AML-193 (cell line): ENCODE results near the gene ADAMTS18.
"Not testable (repeated sequence)": the region's sequence is repeated elsewhere in the genome, so short reads cannot be mapped to it uniquely, and the experiment has no call there.

ENCODE experiments used
- DNase-seq, 2 experiments: peaks; one replicate each; lab custom pipeline; 2025; lab: John Stamatoyannopoulos, UW

Gene ADAMTS18

DNA sequence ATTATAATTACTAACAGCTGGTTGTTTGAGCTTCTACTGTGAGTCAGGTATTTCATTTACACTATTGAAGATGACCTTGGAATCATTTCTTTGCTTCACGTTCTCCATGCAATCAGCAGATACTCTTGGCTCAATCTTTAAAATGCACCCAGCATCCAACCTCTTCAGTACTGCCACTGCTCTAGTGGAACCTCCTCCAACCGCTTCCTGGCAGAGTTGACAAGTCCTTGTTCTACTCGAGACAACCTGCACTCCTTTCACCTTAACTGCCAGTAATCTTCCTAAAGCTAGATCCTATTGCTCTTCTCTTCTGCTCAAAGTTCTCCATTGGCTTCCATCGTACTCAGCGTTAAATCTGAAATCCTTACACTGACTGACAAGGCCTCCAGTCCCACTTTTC lies 149.2 kb downstream of the ADAMTS18 start:
- no peak for DNase-seq

DNA sequence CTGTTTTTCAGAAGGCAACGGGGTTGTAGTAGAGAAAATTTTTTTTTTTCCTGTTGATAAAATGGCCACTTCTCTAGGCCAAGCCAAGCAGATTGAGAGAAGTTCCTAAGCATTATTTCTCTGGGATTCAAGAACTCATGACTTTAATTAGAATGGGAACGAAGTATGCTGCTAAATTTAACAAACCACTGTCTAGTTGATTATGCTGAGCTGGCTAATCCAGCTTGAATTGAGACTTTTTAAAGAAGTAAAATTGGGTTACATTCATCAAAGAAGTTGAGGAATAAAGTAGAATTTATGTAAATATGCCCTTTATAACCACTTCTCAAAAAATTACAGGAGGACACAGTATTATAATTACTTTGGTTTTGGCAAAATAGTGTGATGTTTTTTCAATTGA lies 152.5 kb downstream of the ADAMTS18 start:
- no peak for DNase-seq

DNA sequence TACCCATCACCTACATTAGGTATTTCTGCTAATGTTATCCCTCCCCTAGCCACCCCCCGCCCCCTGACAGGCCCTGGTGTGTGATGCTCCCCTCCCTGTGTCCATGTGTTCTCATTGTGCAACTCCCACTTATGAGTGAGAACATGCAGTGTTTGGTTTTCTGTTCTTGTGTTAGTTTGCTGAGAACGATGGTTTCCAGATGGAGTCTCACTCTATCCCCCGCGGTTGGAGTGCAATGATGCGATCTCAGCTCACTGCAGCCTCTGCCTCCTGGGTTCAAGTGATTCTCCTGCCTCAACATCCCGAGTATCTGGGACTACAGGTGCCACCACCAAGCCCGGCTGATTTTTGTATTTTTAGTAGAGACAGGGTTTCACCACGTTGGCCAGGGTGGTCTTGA lies 155.5 kb downstream of the ADAMTS18 start:
- not testable (repeated sequence) for DNase-seq

DNA sequence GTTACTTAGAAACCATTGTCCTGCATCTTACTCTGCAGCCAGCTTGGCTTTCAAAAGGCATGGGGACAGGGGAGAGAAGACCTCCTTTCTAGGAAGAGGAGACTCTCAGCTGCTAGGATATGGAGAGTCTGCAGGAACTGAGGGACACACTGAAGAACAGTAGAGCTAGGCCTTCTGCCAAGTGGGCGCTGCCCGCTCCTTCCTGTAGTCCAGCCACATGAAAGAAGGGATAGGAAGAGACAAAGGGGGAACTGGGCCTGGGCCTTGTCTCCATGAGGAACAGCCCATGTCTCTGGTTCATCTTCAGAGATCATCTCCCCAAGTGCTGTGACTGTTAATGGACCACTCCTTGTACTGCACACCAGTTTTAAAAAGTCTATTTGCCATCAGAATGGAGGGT lies 157.3 kb downstream of the ADAMTS18 start:
- no peak for DNase-seq

DNA sequence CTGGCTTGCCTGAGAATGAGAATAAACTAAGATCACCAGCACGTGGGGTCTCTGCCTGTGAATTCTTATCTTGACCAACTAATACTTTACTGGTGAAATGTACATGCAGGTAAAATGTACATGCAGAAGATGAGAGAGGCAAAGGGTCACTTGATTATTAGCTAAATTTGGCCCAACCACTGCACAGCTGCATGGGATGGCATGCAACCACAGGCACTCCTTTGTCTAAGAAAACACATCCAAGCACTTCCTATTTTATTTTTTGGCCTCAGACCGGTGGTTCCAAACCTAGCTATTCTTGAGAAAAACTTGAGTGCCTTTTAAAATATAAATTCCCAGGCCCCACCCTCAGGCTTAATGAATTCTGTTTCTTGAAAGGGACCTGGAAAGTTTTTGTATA lies 157.7 kb downstream of the ADAMTS18 start:
- no peak for DNase-seq

DNA sequence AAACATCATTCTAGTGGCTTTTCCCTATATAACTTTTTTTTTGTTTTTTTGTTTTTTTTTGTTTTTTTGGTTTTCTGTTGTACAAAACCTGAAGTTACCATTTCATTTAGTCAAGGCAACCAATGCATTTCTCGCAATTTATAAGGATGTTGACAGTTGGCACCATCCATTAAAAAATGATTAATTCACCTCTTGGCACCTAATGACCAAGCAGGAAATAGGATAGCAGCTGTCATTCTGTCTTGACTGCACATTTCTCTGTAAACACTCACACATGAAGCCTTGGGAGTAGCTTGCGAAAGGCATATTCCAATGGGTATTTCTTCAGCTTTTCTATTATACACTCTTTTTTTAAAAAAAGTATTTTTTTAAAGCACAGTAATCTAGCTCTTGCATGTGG lies 158.2 kb downstream of the ADAMTS18 start:
- DNase-seq = no peak

DNA sequence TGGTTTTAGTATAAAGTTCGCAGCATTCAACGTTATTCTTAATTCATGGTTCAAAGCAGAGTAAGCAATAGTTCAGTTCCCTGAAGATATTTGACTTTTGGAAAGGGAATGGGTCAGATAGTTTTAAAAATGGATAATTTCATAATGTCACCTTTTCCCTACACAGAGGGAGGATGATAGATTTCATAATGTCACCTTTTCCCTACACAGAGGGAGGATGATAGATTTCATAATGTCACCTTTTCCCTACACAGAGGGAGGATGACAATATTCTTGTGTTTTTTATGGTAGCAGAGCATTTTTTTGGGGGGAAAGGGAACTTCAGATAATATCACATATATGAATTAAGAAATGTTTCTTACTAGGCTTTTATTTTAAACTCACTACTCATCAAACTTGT lies 159.5 kb downstream of the ADAMTS18 start:
- DNase-seq = not testable (repeated sequence)

DNA sequence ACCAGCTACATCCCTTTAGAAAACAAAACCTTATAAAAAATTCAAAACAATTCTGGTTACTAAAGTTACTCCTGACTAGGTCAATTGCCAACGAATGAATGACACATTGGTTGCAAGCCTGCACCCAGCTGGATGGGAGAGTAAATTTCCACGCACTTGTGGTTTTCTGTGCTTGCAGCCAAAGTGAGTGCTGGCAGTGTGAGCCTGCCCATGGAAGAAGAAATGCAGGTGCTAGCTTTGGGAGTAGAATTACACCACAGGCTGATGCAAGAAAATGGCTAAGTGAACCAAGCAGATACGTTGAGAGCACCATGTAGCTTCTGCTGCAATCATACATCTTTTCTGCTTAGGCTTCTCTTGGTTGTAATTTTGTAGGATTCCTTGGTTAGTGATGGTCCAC lies 161.0 kb downstream of the ADAMTS18 start:
- DNase-seq = no peak

DNA sequence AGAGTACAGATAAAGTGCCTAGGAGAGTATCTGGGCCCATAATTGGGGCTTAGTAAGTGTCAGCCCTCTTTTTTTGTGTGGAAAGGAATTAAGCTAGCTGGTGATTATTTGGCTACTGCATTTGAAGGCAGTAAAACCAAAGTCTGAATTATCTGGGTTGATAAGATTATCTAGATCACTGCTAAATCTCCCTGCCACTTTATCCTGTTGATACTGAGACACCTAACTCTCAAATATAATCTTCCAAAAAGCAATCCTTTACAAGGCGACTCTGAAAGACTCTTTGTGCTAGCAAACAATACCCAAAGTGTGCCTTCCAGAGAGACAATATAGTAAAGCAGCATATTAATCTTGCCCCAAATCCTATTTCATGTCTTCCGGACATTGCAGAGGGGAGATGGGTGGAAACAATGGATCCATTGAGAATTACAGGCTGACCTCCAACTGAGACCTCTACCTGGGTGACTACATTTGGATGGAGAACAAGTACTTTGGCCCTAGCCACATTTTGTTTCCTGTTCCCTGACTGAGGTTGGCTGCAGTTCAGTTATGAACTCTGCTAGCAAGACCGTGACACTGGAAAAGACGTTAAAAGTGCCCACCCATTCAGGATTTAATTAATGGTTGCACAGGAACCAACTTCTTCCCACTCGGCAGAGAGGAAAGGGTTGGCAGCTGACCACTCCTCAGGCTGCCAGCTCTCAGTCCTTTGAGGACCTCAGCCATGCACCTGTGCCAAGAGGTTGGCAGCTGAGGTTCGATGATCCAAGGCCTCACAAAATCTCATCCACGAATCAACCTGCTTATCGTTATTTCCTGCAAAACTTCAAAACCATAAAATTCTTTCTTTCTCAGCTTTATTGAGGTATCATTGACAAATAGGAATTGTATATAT lies 163.1 kb downstream of the ADAMTS18 start:
- no peak for DNase-seq

DNA sequence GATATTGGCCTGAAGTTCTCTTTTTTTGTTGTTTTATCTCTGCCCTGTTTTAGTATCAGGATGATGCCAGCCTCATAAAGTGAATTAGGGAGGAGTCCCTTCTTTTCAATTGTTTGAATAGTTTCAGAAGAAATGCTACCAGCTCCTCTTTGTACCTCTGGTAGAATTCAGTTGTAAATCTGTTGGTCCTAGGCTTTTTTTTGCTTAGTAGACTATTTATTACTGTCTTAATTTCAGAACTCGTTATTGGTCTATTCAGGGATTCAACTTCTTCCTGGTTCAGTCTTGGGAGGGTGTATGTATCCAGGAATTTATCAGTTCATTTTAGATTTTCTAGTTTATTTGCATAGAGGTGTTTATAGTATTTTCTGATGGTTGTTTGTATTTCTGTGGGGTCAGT lies 168.6 kb downstream of the ADAMTS18 start:
- not testable (repeated sequence) for DNase-seq

DNA sequence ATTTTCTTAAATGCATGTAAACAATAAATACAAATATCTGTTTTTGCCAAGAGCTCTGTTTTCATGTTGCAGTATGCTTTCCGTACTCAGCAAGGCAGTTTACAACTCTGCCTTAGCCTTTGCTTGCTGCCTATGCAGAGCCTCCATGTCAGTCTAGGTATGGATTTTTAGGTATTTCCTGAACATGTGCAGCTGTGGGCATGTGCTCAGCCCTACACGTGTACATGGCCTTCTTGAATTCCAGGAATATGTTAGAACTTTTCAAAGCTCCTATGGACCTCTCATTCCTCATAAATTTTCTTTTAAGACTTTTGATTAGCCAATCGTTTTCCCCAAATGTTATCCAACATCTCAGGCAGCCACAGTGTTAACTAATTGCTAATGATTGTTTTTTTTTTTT lies 171.9 kb downstream of the ADAMTS18 start:
- no peak for DNase-seq

DNA sequence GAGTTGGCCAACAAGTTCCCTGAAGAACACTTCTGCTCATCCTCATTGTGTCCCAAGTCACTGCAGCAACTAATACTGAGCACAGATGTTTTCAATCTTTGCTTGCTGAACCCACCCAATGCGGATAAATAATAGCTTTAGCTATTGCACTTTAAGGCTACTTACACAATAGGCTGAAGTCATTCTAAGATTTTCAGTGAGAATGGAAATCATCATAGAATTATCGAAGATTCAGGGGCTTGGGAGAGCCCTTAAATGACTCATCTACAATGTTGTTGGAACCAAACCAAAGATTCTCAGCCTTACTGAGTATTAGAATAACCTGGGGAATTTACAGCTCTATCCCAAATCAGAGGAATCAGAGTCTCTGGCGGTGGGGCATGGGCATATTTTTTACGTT lies 184.4 kb downstream of the ADAMTS18 start:
- no peak for DNase-seq

DNA sequence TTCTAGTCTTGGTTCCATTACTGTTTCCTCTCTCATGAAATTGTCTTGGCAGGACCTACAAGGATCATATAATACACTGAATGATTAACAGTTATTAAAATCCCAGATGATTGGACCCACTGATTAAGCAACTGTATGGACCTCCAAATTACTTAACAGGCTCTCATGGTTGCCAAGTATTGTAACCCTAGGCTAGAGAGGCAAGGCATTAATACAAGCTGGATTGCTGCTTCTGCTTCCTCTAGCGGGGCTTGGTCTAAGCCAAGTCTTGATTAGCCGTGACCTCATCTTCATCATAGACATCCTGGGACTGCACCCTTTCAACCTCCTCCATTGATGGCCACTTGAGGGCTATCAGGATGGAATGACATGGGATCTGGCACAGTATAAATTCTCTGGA lies 188.7 kb downstream of the ADAMTS18 start:
- no peak for DNase-seq

DNA sequence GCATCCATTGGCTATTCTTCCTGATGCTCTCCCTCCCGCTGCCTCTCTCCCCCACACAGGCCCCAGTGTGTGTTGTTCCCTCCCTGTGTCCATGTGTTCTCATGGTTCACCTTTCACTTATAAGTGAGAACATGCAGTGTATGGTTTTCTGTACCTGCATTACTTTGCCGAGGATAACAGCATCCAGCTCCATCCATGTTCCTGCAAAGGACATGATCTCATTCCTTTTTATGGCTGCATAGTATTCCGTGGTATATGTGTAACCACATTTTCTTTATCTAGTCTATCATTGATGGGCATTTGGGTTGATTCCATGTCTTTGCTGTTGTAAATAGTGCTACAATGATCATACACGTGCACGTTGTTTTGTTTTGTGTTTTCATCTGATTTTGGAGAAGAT lies 192.4 kb downstream of the ADAMTS18 start:
- DNase-seq = not testable (repeated sequence)

DNA sequence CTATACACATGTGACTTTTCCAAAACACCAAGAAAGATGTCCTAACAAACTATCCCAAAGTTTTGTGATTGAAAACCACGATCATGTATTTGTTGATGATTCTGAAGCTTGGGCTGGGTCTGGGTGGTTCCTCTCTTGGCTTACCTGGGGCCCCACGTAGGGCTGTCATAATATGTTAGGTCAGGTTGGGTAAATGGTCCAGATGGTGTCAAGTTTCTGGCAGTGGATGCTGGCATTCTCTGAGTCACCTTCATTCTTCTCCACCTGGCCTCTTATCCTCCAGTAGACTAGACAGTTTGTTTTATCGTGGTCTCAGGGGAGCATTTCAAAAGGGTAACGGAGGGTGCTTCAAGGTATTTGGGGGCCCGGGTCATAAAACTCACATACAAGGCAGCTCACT lies 196.2 kb downstream of the ADAMTS18 start:
- no peak for DNase-seq

DNA sequence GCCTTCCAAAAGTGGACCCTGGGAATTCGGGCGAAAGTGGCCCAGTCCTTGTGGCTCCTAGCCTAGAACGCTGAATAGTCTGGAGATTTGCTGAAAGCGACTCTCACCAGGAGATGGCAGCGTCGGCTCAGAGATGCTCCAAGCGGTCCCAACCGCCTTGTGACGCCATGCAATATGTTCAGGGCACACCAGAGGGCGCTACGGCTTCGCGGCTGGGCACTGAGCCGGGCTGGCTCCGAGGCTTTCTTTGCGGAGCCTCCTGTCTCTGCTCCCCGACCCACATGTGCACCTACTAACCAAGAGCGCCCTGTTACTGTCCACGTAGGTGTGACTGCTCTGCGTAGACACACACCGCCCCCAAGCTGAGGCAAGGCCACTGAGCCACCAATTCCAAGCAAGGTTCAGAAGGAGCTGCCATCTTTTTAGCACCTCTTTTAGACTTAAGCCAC lies 198.7 kb downstream of the ADAMTS18 start:
- DNase-seq = peak; percentile 63 to 66

DNA sequence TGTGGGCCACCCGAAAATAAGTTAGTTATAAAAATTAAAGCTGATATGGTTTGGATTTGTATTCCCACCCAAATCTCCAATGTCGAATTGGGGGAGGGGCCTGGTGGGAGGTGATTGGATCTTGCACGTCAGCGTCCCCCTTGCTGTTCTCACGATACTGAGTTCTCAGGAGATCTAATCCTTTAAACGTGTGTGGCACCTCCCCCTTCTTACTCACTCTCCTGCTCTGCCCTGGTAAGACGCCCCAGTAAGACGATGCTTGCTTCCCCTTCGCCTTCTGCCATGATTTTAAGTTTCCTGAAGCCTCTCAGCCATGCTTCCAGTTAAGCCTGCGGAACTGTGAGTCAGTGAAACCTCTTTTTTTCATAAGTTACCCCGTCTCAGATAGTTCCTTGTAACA lies 200.2 kb downstream of the ADAMTS18 start:
- DNase-seq = no peak

DNA sequence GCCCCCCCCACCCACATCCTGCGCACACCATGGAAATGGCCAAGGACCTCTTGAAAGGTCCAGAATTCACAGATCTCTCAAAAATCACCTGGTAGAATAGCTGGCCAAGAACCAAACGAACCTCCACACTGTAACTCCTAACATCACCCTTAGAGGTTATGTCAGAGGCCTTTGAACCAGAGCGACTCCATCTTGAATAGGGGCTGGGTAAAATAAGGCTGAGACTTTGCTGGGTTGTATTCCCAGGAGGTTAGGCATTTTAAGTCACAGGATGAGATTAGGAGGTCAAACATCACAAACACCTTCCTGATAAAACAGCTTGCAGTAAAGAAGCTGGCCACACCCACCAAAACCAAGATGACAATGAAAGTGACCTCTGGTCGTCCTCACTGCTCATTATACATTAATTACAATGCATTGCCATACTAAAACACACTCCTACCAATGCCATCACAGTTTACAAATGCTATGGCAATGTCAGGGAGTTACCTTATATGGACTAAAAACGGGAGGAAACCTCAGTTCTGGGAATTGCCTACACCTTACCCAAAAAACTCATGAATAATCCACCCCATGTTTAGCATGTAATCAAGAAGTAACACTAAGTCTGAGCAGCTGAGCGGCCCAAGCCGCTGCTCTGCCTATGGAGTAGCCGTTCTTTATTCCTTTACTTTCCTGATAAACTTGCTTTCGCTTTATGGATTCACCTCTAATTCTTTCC lies 200.9 kb downstream of the ADAMTS18 start:
- no peak for DNase-seq
